HG02642 (cell line): Measurements from ENCODE around the gene CARD11.

Source experiments
- ATAC-seq: cut with Tn5 transposase; IDR thresholded peaks from one replicate; pipeline ENCODE4 v1.9.1; 2021; ENCODE audit warnings: mild to moderate bottlenecking; ENCODE audit not compliant: unreplicated experiment, poor library complexity

Gene CARD11

DNA sequence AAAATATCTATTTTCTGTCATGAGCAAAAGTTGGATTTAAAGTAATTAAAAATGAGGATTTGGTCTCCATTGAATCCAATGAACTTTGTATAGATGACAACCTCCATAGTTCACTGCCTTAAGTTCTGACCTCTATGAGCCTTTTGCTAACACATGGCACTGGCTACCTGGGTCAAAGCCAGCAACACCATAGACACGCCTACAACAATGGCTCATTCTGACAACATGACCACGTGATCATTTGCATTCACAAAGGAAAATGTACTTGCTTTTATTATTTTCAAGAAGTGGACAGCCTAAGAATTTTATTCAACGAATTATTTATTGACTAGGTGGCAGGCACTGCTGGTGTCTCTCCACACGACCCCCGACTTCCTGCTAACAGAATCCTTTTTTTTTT is 90.6 kb downstream of the CARD11 start:
- ATAC-seq: no peak

DNA sequence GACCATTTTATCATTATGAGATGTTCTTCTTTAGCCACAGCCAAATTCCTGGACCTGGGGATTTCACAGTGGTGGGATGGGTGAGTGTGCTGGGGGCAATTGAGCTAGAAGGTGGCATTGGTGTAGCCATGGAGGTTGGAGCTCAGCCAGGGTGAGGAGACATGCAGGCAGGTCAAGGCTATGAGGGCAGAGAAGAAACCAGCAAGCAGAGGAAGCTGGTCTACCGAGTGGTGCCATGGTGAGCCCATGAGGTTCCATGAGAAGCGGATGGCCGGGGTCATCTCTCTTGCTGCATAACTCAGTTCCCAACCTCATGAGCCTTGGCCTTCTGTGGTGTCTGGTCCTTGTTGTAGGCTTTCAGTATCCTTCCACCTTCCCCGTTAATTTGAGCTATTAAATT is 91.4 kb downstream of the CARD11 start:
- ATAC-seq: no peak

DNA sequence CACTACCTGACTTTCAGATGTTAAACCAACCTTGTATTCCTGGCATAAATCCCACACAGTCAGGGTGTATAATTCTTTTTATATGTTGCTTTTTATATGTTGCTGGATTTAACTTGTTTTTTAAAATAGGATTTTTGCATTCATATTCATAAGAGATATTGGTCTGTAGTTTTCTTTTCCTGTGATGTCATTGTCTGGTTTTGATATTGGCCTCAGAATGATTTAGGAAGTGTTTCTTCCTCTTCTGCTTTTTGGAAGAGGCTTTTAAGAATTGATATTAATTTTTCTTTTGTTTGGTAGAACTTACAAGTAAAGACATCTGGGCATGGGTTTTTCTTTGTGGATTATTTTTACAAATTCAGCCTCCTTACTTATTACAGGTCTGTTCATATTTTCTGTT is 93.1 kb downstream of the CARD11 start:
- ATAC-seq: no peak

DNA sequence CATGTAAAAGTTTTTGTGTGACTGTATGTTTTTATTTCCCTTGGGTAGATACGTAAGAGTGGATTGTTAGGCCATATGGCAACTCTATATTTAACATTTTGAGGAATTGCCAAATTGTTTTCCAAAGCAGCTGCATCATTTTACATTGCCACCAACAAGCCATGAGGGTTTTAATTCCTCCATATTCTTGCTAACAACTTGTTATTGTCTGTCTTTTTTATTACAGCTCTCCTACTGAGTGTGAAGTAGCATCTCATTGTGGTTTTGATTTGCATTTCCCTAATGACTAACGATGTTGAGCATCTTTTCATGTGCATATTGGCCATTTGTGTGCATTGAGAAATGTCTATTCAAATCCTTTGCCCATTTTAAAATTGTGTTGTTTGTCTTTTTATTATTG is 94.9 kb downstream of the CARD11 start:
- ATAC-seq: no peak

DNA sequence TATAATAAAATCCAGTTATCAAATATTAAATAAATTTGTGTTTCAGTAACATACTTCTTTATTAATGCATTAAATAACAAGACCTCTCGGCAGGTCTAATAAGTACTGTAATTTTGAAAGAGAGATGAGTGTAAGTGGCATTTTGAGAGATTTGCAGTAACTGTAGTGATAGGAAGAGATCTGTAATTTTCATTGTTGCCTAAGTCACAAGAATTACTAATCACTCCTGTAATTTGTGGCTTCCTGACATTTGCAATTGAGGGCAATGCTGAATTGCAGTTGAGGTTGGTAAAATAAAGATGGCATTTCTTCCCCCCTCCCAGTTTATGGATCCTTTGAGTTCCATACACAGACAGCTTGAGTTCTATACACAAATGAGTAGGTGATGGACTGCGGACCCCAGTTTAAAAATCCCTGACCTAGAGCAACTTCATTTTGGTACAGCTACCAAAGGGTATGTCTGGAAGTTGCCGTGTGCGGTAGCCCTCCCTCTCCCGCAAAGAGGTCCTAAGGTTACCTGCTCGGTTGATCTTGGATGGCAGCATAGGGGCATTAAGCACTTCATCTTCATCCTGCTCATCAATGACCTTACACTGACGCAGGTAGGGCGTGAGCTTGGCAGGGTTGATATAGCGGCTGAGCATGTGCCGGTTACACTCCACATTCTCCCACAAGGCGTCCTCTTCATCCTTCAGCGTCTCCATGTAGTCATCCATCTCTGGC is 96.4 kb downstream of the CARD11 start:
- ATAC-seq: no peak

DNA sequence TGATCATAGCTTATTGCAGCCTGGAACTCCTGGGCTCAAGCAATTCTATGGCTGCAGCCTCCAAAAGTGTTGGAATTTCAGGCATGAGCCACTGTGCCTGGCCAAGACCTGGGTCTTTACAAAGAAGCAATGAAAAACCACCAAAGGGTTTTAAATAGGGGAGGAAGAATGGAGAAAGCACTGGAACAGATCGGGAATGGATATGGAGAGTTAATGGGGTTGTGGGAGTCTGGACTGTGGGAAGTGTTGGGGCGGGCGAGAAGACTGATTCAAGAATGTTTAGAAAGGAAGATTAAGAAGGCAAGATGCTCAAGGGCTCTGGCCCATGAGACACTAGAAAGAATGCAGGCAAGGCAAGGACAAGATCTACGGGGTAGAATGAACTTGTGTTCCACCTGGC is 98.5 kb downstream of the CARD11 start:
- ATAC-seq: no peak

DNA sequence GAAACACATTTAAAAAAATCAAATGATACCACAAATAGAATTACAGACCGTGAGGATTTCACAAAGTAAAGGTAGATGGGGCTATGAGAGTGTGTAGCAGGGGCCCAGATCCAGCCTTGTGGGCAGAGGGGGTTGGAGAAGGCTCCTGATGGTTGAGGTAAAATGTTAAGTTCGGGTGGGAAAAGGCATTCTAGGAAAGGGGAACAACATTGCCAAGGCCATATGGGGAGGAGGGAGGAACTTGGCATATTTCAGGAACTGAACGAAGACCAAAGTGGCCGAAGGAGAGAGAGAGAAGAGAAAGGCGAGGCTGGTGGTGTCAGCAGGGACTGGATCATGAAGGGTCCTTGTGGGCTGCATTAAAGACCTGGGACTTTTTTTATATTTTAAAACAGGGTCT is 98.9 kb downstream of the CARD11 start:
- no peak for ATAC-seq

DNA sequence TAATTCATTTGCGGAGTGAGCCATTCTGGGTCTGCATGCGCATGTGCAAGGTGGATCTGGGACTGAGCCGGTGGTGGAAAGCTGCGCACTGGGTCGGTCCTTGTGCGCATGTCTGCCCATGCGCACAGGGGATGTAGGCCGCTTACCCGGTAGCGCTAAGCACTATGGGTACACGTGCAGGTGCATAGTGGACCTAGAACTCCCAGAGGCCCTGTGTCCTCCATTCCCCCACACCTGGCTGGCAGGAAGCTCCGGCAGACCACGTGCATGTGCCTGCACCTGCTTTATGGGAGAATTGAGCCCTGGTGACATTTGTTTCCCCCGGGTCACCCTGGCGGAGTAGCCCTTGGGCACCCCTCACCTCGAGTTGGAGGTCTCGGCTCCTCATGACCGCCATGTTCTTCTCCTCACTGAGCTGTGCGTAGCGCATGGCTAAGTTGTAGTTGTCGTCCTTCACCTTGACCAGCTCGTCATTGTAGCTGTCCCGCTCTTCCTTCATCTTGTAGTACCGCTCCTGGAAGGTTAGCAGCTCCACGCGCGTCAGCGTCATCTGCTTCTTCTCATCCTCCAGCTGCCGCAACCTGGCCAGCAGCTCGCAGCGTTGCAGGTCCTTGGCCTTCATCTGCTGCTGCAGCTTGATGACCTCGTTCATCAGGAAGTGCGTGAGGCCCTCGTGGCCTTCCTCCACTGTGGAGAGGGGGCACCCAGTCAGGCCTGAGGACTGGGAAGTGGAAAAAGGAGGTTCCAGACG is 99.6 kb downstream of the CARD11 start:
- ATAC-seq: no peak

DNA sequence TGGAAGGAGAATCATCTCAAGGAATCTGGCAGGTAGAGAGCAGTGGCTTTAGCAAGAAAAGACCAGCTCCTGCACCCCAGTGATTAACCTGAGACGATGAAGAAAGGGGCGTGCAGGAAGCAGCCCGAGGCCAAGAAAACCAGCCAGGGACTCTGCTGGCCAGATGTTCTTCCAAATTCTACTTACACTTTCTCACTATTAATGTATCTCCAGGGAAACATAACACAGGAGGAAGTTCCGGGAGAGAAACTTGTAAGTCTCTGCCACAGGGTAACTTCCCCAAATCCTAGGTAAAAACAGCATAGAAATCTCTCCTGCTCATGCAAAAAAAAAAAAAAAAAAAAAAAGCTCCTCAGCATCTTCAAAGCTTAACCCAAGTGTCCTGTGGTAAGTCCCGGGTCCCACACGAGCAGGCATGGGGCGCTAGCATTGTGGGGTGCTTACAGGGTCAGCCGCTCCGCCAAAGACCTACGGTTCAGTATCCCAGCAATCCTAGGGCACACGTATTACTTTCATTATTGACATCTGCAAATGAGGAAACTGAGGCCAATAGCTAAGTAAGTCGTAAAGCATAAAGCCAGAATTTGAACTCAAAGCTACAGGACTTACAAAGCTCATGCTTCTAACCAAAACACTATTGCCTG is 102.3 kb downstream of the CARD11 start:
- ATAC-seq: no peak

DNA sequence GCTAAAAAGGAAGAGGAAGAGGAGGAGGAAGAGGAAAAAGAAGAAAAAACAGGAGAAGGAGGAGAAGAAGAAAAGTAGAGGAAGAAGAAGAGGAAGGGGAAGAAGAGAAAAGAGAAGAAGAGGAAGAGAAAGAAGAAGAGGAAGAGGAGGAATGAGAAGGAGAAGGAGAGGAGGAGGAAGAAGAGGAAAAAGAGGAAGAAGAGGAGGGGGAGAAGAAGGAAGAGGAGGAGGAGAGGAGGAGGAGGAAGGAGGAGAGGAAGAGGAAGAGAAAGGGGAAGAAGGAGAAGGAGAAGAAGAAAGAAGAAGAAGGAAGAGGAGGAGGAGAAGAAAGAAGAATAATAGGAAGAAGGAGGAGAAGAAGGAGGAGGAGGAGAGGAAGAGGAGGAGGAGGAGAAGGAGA is 103.2 kb downstream of the CARD11 start:
- ATAC-seq: no peak

DNA sequence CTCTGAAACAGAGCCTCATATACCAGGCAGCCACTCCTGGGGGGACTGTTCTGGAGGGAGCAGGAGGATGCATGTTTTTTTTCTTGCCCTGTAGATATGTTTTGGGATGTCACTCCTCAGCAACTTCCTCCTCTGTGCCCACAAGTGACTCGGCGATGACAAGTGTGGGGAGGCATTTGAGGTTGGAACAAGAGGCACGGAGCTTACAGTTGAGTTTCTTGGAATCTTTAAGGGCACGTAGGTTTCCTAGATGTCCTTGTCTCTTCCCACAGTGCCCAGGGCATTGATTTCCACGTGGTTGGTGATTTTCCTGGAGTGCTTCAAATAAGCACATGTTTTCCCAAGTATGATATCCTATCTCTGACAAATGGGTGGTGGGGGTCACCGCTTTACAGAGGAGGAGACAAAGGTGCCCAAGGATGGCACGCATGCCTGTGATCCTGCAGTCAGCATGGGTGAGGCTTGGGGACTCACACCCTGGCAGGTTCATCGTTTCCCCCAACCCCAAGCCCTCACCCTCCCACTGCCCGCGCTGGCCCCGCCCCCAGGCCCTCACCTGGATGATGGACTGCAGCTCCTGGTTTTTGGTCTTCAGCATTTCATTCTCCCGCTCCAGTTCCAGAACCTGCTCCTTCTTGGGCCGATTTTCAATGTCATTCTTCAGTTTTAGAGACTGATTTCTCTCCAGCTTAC is 104.3 kb downstream of the CARD11 start:
- no peak for ATAC-seq

DNA sequence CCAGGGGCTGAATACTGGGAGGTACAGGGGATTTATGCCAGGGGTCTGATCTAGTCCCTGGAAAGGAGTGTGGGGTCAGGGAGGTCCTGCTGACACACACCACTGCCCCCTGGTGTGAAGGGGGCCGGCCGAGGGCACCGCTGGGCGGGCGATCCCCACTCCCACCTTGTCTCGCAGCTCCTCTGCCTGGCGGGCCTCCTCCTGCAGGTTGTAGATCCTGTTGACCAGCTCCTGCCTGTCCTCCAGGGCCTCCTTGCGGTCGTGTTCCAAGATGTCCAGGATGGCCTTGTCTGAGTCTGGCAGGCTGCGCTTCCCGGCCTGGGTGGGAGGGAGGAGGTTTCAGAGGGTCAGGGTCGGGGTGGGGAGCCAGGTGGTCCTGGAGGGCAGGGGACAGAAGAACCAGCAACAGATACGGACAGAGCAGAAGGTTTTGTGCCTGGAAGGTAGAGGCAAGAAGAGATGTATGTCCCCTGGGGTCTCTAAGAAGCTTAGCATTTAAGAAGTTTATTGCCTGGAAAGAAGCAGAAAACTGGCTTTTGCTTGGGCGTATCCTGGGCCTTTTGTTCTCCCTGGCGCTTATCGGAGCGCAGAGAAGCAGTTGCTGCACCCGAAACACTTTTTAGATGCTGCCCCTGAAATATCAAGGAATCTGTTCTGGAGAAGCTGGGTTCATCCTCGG is 105.0 kb downstream of the CARD11 start:
- ATAC-seq: no peak

DNA sequence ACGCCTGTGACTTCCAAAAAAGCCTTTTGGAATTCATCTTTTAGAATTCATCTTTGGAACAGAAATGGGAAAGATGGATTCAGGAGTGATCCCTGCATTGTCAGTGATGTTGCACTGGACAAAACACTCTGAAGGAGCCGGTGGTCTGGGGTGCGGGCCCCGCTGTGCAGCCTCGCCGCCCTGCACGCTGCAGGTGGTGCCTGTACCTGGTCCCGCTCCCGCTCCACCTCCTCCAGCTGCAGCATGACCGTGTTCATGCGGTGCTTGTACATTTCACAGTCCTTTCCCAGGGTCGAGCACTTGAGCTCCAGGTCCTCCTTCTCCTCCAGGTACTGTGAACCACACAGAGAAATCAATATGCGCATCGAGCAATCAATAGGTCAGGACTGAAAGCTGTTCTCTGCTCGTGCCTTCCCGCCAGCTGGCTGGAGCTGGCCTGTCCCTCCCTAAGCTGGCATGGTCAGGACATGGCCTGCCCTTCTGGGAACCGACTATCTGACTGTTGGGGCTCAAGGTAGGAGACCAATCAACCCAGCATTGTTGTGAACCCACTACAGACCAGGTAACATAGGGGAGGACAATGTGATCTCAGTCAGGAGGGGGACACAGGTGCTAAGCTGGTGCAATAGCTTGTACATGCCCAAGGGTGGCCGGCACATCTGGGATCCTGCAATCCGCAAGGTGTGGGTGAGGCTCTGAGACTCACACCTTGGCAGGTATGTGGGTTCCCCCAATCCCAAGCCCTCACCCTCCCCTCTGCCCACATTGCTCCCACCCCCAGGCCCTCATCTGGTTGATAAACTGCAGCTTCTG is 105.8 kb downstream of the CARD11 start:
- ATAC-seq: no peak

DNA sequence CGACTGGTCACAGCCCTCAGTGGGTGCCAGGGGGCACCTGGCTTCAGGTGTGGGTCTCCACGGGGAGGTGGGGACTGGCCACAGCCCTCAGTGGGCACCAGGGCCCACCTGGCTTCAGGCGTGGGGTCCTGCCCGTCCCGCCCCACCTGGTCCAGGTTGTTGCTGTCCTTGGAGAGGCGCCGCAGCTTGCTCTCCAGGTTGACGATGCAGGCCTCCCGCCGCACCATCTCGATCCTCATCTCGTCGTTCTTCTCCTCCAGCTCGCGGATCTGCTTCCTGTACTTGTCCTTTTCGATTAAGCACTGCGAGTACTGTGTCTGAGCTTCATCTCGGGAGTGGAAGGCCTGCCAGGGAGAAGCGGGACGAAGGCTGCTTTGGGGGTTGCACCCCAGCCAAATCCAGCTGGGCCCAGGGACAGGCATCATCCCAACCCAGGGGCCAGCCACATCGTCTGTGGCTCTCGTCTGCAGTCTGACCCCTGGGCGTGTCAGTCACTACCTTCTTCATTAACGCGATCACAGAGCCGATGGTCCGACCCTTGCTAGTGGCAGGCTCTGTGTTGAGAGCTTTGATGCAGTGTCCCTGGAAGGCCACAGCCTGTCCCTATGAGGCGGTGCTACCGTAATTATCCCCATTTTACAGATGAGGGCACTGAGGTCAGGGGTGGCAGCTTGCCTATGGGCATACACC is 106.6 kb downstream of the CARD11 start:
- no peak for ATAC-seq

DNA sequence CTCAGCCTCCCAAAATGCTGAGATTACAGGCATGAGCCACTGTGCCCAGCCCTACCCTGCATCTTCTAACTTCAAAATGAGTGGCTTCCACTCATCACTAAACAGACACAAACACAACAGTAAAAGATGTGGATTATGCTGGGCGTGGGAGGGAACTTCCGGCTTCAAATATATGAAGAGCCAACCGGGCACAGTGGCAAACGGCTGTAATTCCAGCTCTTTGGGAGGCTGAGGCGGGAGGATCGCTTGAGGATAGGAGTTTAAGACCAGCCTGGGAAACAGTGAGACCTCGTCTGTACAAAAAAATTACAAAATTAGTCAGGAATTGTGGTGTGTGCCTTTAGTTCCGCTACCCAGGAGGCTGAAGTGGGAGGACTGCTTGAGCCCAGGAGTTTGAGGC is 107.4 kb downstream of the CARD11 start:
- ATAC-seq: no peak

DNA sequence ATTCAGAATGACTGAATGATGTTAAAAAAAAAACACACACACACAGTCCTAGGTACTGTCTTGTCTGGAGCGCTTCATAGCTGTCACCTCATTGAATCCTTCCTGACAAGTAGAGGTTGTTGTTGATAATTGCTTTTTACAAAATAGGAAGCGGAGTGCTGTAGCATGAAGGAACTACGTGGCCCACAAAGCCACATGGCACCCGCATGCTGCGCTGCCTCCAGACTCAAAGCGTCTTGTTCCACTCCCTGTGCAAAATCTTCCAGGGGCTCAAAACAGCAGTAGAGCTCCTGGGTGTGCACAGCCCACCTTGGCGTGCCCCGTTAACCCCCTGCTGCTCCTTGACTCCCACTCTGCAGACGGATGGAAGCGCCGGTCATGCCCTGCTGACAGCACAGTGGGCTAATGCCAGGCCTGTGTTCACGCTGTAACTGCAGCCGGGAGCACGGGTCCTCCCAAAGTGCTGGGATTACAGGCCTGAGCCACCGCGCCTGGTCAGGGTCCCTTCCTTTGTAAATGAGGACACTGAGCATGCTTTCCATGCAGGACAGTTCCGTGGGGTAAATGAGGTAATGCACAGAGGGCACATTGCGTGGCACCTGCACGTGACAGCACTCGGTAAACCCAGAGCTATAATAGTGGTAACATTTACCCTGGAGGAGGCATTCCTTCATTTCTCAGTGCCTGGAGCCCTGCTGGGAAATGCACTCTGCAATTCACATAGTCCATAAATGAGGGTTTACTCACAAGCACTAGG is 108.5 kb downstream of the CARD11 start:
- no peak for ATAC-seq

DNA sequence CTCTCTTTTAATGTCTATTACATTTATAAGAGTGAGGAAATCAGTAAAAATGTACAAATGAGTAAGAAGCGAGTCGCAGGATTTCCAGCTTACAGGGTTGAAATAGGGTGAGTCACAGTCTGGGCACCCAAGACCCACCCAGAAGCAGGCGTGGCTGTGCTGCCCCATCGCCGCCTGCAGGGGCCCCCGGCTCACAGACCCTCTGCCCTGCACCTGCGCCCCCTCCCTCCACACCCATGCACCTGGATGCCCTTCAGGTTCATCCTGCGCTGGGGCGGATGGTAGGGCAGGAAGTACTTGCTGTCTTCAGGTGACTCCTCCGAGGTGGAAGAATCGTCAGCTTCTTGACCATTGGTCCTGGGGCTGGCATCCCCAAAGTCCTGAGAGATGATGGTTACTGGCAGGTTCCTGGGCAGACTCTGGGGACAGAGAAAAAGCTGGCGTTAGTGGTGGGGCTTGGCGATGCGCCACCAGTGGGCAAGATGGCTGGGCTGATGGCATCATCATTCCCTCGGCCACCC is 109.4 kb downstream of the CARD11 start:
- no peak for ATAC-seq
